Keratinocyte (primary cell): ENCODE data around the gene NELL1. TPM values are rescaled to one million over a fixed set of nuclear protein-coding genes. Genes with fewer than 3 reads are reported as not detected.

Source experiments
- DNase-seq: peaks from one replicate; pipeline ENCODE4 v3.0.0-alpha.2; 2011; ENCODE audit warnings: low read depth, missing footprints, low spot score
- FAIRE-seq: peaks from 2 replicates; lab custom pipeline; 2011; peaks lifted over from hg19 to GRCh38; lab: Jason Lieb, UNC
- H2AFZ ChIP-seq: 2 replicates; pipeline ENCODE4 v1.6.0; 2012; ENCODE audit warnings: low read length, control low read depth, inconsistent platforms; ENCODE audit not compliant: control insufficient read depth
- H3K27ac ChIP-seq: 2 replicates; pipeline ENCODE4 v1.5.1; 2011; ENCODE audit warnings: low read length; ENCODE audit not compliant: control insufficient read depth, insufficient read depth
- H3K27me3 ChIP-seq: 3 replicates; pipeline ENCODE4 v1.6.0; 2011; ENCODE audit warnings: low read length; ENCODE audit not compliant: control insufficient read depth, insufficient read depth; ENCODE audit errors: extremely low read depth
- H3K36me3 ChIP-seq, 2 experiments: 2 replicates in 1 of 2; 3 replicates in 1 of 2; pipeline ENCODE4 v1.5.1; 2011; ENCODE audit warnings: low read length in 2 of 2, mild to moderate bottlenecking in 1 of 2; ENCODE audit not compliant: control insufficient read depth in 2 of 2, insufficient read depth in 2 of 2; ENCODE audit errors: extremely low read depth in 1 of 2
- H3K4me1 ChIP-seq: 3 replicates; pipeline ENCODE4 v1.5.1; 2011; ENCODE audit warnings: low read length; ENCODE audit not compliant: control insufficient read depth, insufficient read depth; ENCODE audit errors: extremely low read depth
- H3K4me2 ChIP-seq: 3 replicates; pipeline ENCODE4 v1.6.0; 2011; ENCODE audit warnings: low read depth, low read length; ENCODE audit not compliant: control insufficient read depth, insufficient read depth; ENCODE audit errors: extremely low read depth
- H3K4me3 ChIP-seq, 3 experiments: fragments of 200-600 bp in 1 of 3; sonication (generic) in 1 of 3; 2 replicates in 2 of 3; 3 replicates in 1 of 3; pipeline ENCODE4 v1.5.1; 2011 to 2016; ENCODE audit warnings: low read length in 3 of 3, mild to moderate bottlenecking in 3 of 3, control low read depth in 2 of 3, inconsistent platforms in 1 of 3, low read depth in 1 of 3, mixed read lengths in 1 of 3, mixed run types in 1 of 3, moderate library complexity in 1 of 3; ENCODE audit not compliant: control insufficient read depth in 2 of 3, insufficient read depth in 2 of 3; ENCODE audit errors: extremely low read depth in 1 of 3
- H3K79me2 ChIP-seq: 2 replicates; pipeline ENCODE4 v1.6.0; 2012; ENCODE audit warnings: low read length; ENCODE audit not compliant: control insufficient read depth, insufficient read depth
- H3K9ac ChIP-seq: 3 replicates; pipeline ENCODE4 v1.6.0; 2011; ENCODE audit warnings: low read length; ENCODE audit not compliant: control insufficient read depth, insufficient read depth; ENCODE audit errors: extremely low read depth
- H3K9me1 ChIP-seq: 3 replicates; pipeline ENCODE4 v1.6.0; 2011; ENCODE audit warnings: low read length; ENCODE audit not compliant: control insufficient read depth, insufficient read depth; ENCODE audit errors: extremely low read depth
- H3K9me3 ChIP-seq: 2 replicates; pipeline ENCODE4 v1.5.1; 2012; ENCODE audit warnings: low read depth, low read length; ENCODE audit not compliant: control insufficient read depth
- H4K20me1 ChIP-seq: 3 replicates; pipeline ENCODE4 v1.6.0; 2011; ENCODE audit warnings: low read length; ENCODE audit not compliant: control insufficient read depth, insufficient read depth; ENCODE audit errors: extremely low read depth
- CTCF ChIP-seq, 3 experiments: IDR thresholded peaks in 1 of 3; conservative IDR thresholded peaks in 1 of 3; optimal IDR thresholded peaks in 1 of 3; 2 replicates in 2 of 3; 3 replicates in 1 of 3; pipeline versions ENCODE3 to v1.5.1; 2011; ENCODE audit warnings: low read length in 3 of 3, mild to moderate bottlenecking in 3 of 3, moderate library complexity in 2 of 3, control low read depth in 1 of 3, inconsistent platforms in 1 of 3; ENCODE audit not compliant: insufficient read depth in 2 of 3; ENCODE audit errors: extremely low read depth in 1 of 3
- EZH2 ChIP-seq: IDR thresholded peaks from one replicate; pipeline ENCODE4 v1.6.1; 2012; ENCODE audit warnings: inconsistent platforms, mild to moderate bottlenecking, low read length, moderate library complexity
- dilution Hi-C: fragments of 300-500 bp; cut with MboI; formaldehyde crosslinking; loops from one replicate; pipeline ENCODE4 v1.7.0; 2020; ENCODE audit warnings: low sequenced_read_pairs; ENCODE audit not compliant: extremely low pct_ligation_motif_present
- polyA plus RNA-seq, 5 experiments: library from polyadenylated mRNA; depleted of rRNA in 3 of 5; stranded (reverse) in 3 of 5; stranded (forward) in 1 of 5; unstranded in 1 of 5; fragments of >200 nt; gene quantifications; 1 replicate in 1 of 5; 2 replicates in 3 of 5; 3 replicates in 1 of 5; pipeline versions ENCODE4 v1.2.1 to v1.2.3, GENCODE V29; 2011 to 2012; ENCODE audit warnings: missing spikeins in 2 of 5, low read depth in 1 of 5, low replicate concordance in 1 of 5

Gene NELL1
- polyA plus RNA-seq, 1 donor (not counting 4 experiments of a cell fraction or from before 2014, with no cell fraction given) = not detected

- no peak for DNase-seq
- Histone ChIP-seq H3K79me2 (no peaks in the 10 kb centered on the region), H3K27me3 (no peaks in the 10 kb centered on the region), H3K4me1 (no peaks in the 10 kb centered on the region), H3K36me3 (no peaks in the 10 kb centered on the region), H3K27ac (no peak overlapping the region), H3K9ac (no peak overlapping the region), H3K4me2 (no peak overlapping the region), H4K20me1 (no peaks in the 10 kb centered on the region), H3K9me1 (no peaks in the 10 kb centered on the region), H3K4me3 (no peak overlapping the region), H3K9me3 (no peaks in the 10 kb centered on the region), H2AFZ (no peak overlapping the region)
- dilution Hi-C loops = no loop called here
- TF ChIP-seq EZH2 (no peak), CTCF (optimal IDR thresholded peaks at IDR 0.05 in 1 of 3, IDR thresholded peaks at IDR 0.05 in 1 of 3, conservative IDR thresholded peaks at IDR 0.05 in 1 of 3; ENCODE audit: extremely low read depth in 1 of 3, insufficient read depth in 2 of 3, low read length in 3 of 3) (no peak)
- no peak for FAIRE-seq
Observed at GRCh38 chr11:20652150-20652806, 17.1 kb upstream of the NELL1 start.

GRCh38 chr11:20654038-20654437, 15.3 kb upstream of the NELL1 start:
- Histone ChIP-seq H3K79me2 (no peaks in the 10 kb centered on the region), H3K4me3 (no peak overlapping the region), H3K9me1 (no peaks in the 10 kb centered on the region), H3K27me3 (no peaks in the 10 kb centered on the region), H2AFZ (no peak overlapping the region), H3K4me2 (no peak overlapping the region), H3K9ac (no peak overlapping the region), H3K4me1 (no peaks in the 10 kb centered on the region), H3K36me3 (no peaks in the 10 kb centered on the region), H3K27ac (no peak overlapping the region), H3K9me3 (no peaks in the 10 kb centered on the region), H4K20me1 (no peaks in the 10 kb centered on the region)
- TF ChIP-seq EZH2 (no peak), CTCF (optimal IDR thresholded peaks at IDR 0.05 in 1 of 3, IDR thresholded peaks at IDR 0.05 in 1 of 3, conservative IDR thresholded peaks at IDR 0.05 in 1 of 3; ENCODE audit: extremely low read depth in 1 of 3, insufficient read depth in 2 of 3, low read length in 3 of 3) (no peak)
- dilution Hi-C loops = no loop called here
- DNase-seq (no peak), FAIRE-seq (no peak)
